ENCODE results near the gene CBLN3. TPM values are rescaled to one million over a fixed set of nuclear protein-coding genes. Genes with fewer than 3 reads are reported as not detected.

CBLN3 gene
- total and polyA plus RNA-seq, 8 donors = 0.81 to 4.2 (median 2.1) TPM; not detected in 2

DNA sequence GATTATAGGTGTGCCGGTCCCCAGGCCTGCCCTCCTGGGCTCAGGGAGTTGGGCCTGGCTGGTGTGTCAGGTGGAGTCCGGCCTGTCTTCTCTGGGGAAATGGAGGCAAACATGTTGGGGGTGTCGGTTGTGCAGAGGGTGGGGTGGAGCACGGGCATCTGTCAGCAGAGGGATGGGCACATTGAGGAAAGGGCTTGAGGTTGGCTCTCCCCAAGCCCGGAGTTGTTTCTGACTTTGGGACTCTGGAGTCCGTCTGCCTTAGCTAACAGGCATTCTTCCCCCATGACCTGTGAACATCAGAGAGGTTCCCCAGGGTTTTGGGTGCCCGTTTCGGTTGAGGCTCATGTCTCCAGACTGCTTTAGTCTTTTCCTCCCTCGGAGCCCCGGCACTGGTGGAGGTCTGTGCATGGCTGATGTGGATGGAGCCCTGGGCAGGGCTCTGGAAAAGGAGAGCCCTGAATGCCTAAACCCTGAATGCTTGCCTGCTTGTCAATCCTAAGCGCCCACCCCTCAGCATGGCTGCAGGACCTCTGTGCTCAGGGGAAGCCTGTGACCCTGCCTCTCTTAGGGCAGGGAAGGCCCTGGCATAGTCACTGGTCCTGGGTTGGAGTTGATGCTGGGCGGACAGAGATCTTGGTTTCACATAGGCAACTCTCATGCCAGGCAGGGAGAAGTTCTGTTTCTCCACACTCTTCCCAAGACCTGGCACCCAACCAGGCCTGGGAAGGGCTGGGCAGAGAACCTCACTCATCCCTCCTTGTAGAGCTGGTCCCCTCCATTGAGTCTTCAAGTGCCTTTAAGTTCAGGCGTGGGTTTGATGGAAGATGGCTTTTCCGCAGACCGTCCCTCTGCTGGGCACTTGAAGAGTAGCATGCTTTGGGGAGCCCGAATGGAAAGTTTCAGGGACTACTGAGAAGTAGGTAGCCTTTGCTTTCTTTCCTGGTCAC, 17.8 kb downstream of the CBLN3 start:
- no peak for TF ChIP-seq POLR2A (IDR thresholded peaks at IDR 0.05)
- TF ChIP-seq EP300 (IDR thresholded peaks at IDR 0.05) = no peak
- peak in 1 of 3 donors; percentile 21 for TF ChIP-seq POLR2AphosphoS5 (IDR thresholded peaks at IDR 0.05)
- peak in 5 of 7 experiments; percentile 68 to 79 (median 69) for TF ChIP-seq CTCF (IDR thresholded peaks at IDR 0.05)
- Histone ChIP-seq H3K9me3 (no peaks in the 10 kb centered on the region), H3K27ac (no peak overlapping the region), H3K4me1 (peaks cover 0 to 8% (median 6%) of the 10 kb centered on the region in 4 donors), H3K36me3 (peaks cover 0 to 88% (median 73%) of the 10 kb centered on the region in 4 donors), H3K27me3 (no peaks in the 10 kb centered on the region), H3K4me3 (no peak overlapping the region)
- 67 to 73% (median 69%) methylated on average over 15 to 16 of the region's 16 CpGs for WGBS, 5 donors
- DNase-seq = peak; percentile 52 to 76
- intact Hi-C loops (cut with DNase I; ENCODE audit: low total_unique reads) = no loop called here

GRCh38 chr14:24409956-24410355, 19.5 kb downstream of the CBLN3 start:
- H3K27ac ChIP-seq = no peak overlapping the region
- 93 to 97% (median 96%) methylated on average over 4 to 10 of the region's 10 CpGs for WGBS, 5 donors
- H3K4me3 ChIP-seq = no peak overlapping the region
- H3K9me3 ChIP-seq = no peaks in the 10 kb centered on the region
- TF ChIP-seq CTCF (IDR thresholded peaks at IDR 0.05) (no peak), POLR2A (IDR thresholded peaks at IDR 0.05) (no peak), EP300 (IDR thresholded peaks at IDR 0.05) (no peak), POLR2AphosphoS5 (IDR thresholded peaks at IDR 0.05) (no peak)
- DNase-seq = peak in 1 of 2 donors; percentile 9
- peaks cover 0 to 8% (median 6%) of the 10 kb centered on the region in 4 donors for H3K4me1 ChIP-seq
- intact Hi-C loops (cut with DNase I; ENCODE audit: low total_unique reads) = no loop called here
- peaks cover 0 to 79% (median 69%) of the 10 kb centered on the region in 4 donors for H3K36me3 ChIP-seq
- H3K27me3 ChIP-seq = no peaks in the 10 kb centered on the region

DNA sequence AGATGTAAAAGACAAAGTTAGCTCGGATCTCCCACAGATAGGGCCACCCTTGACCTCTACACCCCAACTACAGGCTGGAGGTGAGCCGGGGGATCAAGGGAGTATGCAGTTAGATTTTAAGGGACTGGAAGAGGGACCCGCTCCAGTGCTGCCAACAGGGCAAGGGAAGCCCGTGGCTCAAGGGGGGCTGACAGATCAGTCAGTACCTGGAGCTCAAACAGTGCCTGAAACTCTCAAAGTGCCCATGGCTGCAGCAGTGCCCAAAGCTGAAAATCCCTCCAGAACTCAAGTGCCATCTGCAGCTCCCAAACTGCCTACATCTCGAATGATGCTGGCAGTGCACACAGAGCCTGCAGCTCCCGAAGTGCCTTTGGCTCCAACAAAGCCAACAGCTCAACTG, 20.3 kb downstream of the CBLN3 start:
- no peak overlapping the region for H3K4me3 ChIP-seq
- peaks cover 0 to 71% (median 62%) of the 10 kb centered on the region in 4 donors for H3K36me3 ChIP-seq
- TF ChIP-seq POLR2A (IDR thresholded peaks at IDR 0.05) (no peak), POLR2AphosphoS5 (IDR thresholded peaks at IDR 0.05) (no peak), CTCF (IDR thresholded peaks at IDR 0.05) (no peak)
- no peak overlapping the region for H3K27ac ChIP-seq
- no peaks in the 10 kb centered on the region for H3K9me3 ChIP-seq
- intact Hi-C loops (cut with DNase I; ENCODE audit: low total_unique reads) = no loop called here
- peaks cover 0 to 14% (median 8%) of the 10 kb centered on the region in 4 donors for H3K4me1 ChIP-seq
- 79 to 94% (median 86%) methylated on average over 6 of the region's 6 CpGs for WGBS, 5 donors
- peak in 1 of 2 donors; percentile 9 for DNase-seq
- H3K27me3 ChIP-seq = no peaks in the 10 kb centered on the region

DNA sequence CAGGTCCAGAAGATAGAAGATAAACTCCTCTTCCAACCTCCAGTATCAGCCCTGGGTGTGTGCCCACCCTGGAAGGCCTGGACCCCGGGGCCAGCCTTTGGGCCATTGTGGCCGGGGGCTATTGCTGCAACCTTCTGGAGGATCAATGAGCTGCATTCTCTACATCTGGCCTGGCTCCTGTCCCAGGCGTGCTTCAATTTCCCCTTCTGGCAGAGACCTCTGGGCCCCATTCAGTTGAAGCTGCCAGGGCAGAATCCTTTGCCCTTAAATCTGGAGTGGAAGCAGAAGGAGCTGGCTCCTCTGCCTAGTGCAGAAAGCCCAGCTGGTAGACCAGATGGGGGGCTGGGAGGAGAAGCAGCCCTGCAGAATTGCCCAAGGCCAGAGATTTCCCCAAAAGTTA, 20.7 kb downstream of the CBLN3 start:
- intact Hi-C loops (cut with DNase I; ENCODE audit: low total_unique reads) = no loop called here
- Histone ChIP-seq H3K36me3 (peaks cover 0 to 67% (median 57%) of the 10 kb centered on the region in 4 donors), H3K4me3 (no peak overlapping the region), H3K27ac (no peak overlapping the region), H3K4me1 (peaks cover 0 to 17% (median 11%) of the 10 kb centered on the region in 4 donors), H3K27me3 (no peaks in the 10 kb centered on the region), H3K9me3 (no peaks in the 10 kb centered on the region)
- TF ChIP-seq EP300 (IDR thresholded peaks at IDR 0.05) (no peak), CTCF (IDR thresholded peaks at IDR 0.05) (no peak)
- DNase-seq = no peak
- WGBS, 5 donors = 57 to 81% (median 64%) methylated on average over 2 to 3 of the region's 3 CpGs; no CpG with 5 or more reads in 1 of the 5 donors

Data from stomach (tissue), 9 donors.